HUDEP-2 (cell line): ENCODE results near the gene BPIFB6.

Source experiments
- DNase-seq, 76 experiments: peaks; one replicate each; lab custom pipeline; 2025; ENCODE audit not compliant: unreplicated experiment in 76 of 76; lab: John Stamatoyannopoulos, UW

Gene BPIFB6

DNA sequence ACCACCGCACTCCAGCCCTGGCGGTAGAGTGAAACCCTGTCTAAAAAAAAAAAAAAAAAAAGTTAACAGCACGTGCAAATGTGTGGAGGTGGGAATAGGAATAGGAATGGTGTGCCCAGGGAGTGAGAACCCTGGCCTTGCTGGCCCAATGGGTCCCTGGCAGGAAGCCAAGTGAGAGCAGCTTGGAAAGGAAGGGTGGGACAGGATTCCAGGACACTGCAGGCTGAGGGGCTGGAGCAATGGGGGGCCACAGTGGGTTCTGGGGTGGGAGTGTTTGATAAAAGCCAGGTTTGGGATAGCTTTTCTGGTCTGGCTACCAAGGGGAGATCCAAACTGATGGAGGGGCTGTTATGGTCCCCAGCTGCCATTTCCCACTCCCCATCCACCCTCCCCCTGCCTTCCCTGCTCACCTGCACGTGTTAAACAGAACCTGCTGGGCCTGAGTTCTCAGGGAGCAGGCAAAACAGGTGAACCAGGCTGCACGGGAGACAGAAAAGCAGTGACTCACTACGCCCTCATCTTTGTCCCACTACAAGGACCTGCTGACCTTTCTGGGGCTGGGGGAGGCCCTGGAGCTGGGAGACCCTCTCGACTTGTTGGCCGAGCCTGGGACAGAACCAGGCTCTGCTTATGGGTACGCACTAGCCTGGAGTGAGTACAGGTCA lies 30.5 kb upstream of the BPIFB6 start:
- DNase-seq, result no peak

DNA sequence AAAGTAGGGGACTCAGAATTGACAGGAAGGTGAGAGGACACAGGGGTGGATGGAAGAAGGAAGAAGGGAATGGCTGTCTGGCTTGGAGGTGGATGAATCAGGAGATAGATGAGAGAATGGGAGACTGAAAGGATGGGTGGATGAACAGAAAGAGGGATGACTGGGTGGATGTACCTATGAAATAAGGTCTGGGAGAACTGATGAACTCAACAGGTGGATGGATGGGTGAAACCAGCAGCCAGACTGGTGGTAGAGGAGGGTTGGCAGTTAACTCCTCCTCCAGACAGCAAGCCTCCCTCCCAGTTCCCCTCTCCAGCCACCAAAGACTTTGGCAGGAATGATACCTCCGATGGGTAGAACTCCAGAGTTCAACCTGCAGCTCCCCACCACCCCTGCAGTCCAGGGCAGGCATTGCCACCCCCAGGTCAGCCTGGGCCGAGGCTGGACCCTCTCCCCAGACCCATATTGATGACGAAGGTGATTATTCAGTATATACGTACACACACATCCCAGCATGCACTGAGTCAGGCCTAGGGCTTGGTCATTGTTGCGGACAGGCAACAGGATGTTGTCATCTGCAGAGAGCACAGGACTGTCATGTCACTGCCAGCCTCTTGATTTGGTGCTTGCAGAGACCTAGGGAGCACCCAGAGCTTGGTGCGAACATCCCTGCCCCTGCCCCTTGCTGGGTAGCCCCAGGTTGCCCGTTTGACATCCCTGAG lies 29.2 kb upstream of the BPIFB6 start:
- DNase-seq, result no peak

DNA sequence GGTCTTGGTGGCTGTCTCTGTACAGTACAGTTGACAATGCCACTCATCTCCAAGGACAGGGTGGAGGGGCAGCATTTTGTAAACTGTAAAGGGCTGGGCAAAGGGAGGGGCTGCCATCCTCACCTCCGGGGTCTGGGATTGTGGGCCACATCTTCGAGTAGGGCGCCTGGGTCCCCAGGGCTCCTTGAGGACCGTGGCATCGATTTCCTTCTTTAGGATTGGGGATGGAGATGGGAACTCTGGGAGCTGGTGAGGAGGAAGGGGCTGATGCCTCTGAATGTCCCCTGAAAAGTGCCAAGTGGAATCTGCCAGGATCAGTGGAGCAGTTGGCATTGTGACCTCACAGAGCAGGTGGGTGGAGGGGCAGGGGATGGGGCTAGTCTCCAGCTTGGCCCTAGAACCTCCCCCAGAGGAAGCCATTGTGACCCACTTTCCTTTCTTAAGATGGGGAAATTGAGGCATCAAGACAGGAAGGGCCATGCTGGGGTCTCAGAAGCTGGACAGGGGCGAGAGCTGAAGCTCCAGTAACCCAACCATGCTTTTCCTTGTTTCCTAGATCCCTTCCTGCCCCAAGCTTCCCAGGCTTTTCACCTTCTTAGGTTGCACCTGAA lies 27.2 kb upstream of the BPIFB6 start, which contains the start of gene SUN5:
SUN5 (minus strand) TSS at position 293 of the 611 bp plus-strand sequence; CDS start at position 200, 93 bp downstream.
- DNase-seq, result no peak

DNA sequence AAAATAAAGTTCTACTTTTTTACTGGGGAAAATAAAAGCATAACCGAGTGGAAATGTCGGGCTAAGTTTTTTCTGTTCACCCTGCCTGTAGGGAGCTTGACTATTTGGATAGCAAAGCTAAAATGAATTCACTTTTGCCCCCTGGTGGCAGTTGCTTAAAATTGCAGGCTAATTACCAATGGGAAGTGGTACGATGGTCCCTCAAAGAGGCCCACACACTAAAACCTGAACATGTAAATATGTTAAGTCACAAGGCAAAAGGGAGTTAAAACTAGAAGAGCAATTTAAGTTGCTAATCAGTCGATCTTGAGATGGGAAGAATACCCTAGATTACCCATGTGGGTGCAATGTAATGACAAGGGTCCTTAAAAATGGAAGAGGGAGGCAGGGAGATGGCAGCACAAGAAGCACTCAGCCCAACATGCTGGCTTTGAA lies 26.3 kb upstream of the BPIFB6 start:
- peak in 8 of 76 experiments; percentile 1 to 27 (median 11) for DNase-seq

DNA sequence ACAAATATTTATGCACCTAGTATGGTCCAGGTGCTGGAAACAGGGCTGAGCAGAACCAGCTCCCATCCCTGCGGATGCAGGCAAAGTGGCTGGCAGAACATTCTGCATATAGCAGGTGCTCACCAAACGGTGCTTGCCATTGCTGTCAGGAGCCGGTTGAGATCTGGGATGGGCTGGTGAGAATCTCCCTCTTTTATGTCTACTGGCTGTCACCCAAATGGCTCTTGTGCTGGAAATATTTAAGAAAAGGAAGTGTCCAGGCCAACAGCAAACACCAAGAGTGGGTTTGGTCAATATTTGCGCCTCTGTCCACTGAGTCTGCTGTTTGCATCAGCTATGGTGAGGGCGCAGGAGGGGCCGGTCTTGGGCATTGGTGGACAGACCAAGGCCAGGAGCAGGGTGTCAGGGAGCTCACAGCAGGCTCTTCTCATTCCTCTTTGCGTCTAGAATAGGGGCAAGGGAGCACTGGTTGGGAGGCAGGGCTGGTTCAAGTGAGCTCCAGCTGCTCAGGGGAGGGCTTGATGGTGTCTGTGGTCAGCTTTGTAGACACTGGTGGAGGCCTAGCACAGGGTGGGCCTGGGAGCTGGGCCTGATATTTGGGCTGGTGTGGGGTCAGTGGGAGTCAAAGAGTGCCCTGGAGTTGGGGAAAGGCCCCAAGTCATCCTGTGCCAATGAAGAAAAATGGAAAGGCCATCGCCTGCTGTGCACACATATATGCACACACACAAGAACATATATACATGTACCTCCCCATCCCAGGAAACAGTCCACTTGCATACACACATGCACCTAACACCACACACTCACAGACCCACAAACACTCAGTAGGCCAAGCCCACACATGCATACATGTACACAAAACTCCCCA lies 25.3 kb upstream of the BPIFB6 start:
- no peak for DNase-seq

DNA sequence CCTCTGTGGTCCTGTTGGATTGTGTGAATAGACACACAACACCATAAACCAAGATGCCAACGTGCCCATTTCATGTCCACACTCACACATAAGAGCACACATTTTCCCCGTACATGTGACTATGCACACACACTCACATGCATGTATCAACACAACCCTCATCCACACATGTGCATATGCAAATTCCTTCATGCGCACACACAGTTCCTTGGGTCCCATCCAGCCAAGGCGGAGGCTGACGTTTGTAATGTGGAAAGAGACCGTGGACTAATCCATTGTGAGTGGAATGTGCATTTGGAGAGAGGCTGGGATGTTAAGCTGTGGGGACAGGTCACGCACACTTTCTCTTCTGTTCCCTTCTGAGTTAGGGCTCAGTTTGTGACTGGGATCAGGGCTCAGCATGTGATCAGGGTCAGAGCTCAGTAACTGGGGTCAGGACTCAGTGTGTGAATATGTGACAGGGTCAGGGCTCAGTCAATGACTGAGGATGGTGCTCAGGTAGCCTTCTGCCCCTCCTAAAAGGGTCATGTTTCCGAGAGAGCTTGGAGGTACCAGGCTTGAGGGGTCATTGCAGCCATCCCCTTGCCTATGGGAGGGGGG lies 24.6 kb upstream of the BPIFB6 start:
- no peak for DNase-seq

DNA sequence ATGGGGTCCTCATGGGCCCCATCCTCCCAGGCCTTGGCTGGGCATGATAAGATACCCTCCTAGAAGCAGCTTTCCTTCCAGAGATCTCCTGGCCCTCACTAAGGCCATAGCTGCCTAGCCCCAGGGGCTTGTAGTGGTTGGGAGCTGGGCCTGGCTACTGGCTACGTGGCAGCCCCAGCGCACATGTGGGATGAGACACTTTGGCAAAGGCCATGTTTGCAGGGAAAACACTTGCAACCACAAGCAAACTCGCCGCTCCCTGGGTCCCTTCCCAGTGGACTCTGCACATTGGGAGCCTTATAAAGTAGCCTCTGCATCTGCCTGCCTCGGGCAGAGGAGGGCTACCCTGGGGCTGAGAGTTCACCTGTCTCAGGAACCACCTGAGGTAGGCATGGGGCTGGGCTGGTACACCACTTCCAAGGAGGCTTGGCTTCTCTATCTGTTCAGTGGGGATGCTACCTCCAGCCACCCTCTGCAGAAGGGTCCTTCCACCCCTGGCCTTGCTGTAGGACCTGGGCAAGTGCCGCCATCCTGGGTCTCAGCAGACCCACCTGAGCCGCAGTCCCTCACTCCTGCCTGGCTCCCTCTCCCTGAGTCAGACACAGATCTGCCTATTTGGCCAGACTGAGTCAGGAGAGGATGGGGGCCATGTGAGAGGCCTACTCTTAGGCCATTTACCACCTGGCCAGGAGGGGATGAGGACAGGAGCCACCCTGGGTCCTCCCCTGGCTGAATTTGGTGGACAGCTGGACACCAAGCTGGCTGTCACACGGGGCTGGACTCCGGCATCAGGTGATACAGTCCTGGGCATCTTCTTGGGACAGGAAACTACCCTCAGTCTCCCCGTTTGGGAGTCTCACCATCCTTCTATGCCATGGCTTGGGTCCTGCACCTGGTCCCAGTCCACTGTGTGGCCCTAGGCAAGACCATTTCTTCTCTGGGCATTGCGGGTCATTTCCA lies 23.8 kb upstream of the BPIFB6 start, which contains the start of gene BPIFB2:
BPIFB2 (plus strand) TSS at position 329 of the 960 bp plus-strand sequence. CDS start 871 bp downstream, outside the sequence.
- no peak for DNase-seq

DNA sequence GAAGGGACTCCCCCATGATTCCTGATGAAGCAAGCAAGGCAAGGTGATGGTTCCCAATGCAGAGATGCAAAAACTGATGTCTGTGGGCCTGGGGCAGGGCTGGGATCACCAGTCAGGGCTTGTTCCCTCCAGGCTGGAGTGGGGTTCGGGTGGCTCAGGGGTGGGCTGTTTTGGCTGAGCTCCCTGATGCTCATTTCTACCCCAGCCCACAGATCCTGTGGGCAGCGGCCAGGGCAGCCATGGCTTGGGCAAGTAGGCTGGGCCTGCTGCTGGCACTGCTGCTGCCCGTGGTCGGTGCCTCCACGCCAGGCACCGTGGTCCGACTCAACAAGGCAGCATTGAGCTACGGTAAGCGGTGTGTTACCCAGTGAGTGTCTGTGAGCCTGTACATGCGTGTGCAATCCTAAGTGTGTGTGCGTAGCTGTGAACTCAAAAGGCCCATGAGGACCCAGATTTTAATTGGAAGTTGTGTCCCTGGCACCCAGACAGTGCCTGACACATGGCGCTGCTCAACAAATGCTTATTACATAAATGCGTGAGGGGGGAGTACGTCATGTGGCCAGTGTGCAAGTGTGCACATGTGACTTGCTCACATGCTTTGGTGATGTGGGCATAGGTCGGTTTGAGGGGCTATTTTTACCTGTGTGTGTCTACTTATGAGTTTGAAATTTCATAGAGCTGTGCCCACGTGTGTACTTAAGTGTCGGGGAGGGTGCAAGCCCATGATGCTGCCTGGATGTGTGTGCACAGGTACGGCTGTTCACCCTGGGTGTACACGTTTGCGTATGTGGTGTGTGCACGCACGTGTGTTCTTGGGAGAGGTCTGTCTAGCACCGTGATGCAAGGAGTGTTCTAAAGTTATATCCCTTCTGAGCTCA lies 22.9 kb upstream of the BPIFB6 start:
- DNase-seq, result no peak

DNA sequence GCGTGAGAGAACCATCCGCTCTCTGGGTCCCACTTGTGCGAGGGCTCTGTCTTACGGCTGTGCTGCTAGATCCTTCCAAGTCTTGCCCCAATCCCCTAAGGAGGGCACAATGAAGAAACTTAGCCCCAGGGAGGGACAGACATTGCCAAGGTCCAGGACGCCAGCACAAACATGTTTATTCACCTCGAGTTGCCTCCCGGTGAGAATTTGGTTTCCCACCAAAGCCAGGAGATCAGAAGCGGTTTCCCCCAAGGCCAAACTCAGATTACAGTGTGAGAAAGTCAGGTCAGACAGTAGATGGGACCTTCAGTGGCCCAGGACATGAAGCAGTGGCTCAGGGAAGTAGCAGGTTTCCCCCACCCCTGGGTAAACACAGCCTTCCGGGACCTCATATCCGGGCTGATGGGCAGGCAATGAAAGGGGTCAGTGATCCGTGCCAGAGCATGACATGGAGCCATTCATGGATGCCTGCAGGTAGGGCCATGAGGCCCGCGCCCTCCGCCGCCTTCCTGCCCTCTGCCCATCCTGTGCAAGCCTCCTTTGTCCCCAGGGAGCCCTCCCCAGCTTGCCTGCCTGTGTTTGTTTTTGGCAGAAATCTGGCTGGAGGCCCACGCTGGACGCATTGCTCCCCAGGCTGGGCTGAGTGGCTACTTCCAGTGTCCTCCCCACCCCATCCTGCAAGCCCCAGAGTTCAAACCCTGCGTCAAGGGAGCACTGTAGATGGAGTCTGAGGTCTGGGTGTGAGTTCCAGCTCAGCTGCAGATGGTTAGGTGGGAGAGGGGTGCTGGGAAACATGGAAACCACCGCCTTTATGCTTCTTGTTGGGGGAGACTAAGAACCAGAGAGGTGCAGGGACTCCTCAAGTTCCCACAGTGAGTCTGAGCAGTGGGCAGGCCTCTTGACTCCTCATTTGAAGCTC lies 22.0 kb upstream of the BPIFB6 start:
- no peak for DNase-seq

DNA sequence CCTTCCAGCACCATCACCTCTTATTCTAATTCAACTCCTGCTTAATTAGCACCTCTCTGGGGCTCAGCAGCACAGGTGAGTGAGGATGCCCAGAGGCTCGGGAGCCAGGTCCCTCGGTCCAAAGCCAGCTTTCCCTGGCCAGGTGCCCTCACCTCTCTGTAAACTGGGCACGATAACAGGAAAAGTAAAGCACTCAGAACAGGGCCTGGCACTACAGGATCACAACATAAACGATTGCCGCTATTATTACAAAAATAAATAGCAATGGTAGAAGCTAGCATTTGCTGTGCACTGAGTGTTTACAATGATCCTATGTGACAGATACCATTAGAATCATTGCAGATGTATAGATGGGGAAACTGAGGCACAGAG lies 21.3 kb upstream of the BPIFB6 start:
- DNase-seq, result no peak

DNA sequence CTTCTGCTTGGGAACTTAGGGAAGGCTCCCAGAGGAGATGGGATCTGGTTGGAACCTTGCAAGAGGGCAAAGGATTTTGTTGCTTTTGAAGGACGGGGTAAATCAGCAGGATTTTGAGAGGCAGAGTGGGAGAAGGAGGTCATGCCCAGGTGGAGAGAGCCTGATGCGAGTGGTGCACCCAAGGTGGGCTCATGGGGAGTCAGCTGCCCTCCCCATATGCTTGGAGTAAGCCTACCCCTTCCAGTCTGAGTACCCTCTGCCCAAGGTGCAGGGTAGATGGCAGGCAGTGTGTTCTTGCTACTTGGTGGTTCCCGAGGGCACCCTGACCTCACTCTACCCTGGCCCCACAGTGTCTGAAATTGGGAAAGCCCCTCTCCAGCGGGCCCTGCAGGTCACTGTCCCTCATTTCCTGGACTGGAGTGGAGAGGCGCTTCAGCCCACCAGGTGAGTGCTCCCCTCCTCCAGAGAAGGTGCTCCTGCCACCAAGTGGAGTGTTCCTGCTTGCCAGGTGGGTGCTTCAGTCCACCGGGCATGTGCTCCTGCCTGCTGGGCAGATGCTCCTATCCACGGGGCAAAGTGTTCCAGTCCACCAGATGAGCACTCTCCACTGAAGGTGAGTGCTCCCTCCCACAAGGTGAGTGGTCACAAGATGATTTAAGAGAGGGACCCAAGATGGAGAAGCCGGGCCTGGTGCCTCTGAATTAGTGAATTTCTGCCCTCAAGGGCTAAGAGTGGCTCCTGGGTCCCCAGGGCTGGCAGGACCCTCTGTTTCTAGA lies 20.6 kb upstream of the BPIFB6 start:
- DNase-seq, result no peak

DNA sequence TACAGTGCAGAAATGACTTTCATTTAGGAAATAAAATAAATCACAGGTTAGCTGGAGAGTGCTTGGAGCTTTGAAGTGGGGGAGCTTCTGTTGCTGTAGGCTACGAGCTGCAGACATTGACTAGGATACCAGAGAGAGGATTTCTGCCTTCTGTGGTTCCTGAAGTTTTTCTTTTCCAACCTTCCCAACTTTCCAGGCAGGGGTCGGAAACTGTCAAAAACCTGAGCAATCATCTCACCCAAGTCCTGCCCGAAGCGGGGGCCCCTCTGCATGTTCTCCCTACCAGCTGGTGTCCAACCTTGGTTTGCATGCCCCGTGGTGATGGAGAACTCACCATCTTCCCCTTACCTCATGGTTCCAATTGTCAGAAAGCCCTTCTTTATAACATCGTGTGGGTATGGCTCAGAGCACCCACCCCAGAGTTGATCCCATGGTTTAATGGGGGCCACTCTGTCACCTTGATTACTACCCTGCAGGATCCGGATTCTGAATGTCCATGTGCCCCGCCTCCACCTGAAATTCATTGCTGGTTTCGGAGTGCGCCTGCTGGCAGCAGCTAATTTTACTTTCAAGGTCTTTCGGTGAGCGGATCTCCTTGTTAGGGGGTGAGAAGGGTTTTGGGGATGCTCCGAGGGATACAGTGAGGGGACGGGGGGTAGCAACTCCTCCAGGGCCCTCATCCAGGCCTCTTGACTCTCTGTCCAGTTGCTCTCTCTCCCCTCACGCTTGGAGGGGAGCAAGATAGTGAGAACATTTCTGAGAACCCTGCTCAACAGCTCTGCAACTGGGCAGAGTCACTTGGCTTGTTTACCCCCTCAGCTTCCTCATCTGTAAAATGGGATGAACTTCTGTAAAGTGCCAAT lies 18.9 kb upstream of the BPIFB6 start:
- no peak for DNase-seq

DNA sequence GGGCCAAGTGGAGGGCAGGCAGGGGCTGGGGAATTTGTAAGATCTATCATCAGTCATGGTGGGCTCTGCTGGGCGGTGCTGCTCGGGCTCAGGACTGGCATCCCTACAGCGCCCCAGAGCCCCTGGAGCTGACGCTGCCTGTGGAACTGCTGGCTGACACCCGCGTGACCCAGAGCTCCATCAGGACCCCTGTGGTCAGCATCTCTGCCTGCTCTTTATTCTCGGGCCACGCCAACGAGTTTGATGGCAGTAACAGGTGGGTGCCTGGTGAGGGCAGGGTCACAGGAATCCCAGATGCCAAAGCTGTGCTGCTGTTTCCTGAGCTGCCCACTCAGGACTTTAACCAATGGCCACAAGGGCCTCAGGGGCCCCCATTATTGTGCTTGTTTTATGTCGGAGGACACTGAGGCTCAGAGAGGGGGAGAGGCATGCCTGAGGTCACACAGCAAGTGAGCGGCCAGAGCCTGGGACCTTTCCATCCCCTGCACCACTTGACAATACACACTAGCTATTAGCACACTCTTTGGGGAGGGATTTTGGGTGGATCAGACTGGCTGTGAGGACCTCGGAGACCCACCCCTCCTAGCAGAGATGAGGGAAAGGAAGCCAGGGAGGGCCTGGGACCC lies 17.6 kb upstream of the BPIFB6 start:
- DNase-seq, result no peak

DNA sequence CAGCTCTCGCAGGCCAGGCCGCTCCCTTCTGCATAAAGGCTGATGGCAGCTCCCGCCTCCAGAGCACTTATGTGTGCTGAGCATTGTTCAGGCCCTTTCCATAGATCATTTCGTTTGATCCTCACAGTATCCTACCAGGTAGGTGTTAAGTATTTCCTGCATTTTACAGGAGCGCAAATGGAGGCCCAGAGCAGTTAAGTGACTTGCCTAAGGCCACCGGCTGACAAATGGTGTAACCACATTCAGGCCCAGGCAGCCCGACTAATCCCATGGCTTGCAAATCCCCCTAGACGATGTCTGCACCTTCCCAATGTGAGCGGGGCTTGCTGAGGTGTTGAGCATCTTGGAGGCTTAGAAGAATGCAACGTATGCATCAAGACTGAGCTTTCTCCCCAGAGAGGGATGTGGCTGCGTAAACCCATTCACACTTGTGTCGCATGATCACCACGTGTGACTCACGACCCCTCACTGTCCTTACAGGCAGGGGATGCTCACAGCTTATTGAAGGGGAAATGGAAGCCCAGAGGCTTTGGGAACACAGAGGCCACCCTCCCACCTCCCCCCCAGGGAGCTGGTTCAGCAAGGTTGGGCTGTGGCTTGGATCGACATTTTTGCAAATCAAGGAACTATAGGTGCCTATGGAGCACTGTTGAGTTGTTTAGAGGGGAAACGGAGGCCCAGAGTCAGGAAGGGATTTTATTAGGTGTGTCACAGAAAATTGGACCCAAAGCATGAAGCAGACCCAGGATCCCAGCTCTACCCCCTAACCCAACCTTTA lies 16.9 kb upstream of the BPIFB6 start:
- DNase-seq, result no peak
